RWPE1 (cell line): ENCODE data around the gene SPEF1.

Source experiments
- CTCF ChIA-PET: fragments of 350-600 bp; sonication (Branson Sonifier 250); formaldehyde crosslinking; extraction: SDS; loops from one replicate; lab custom pipeline; 2021; lab: Yijun Ruan, JAX
- POLR2A ChIA-PET: fragments of 400-600 bp; formaldehyde crosslinking; extraction: SDS; loops from one replicate; lab custom pipeline; 2020; ENCODE audit warnings: antibody characterized with exemption; ENCODE audit not compliant: low non-redundant PET; lab: Yijun Ruan, JAX
- DNase-seq: peaks from one replicate; pipeline ENCODE4 v3.0.0; 2012; ENCODE audit warnings: low spot score
- H3K27ac ChIP-seq: fragments of 450-650 bp; 2 replicates; pipeline ENCODE4 v1.5.1; 2017
- CTCF ChIP-seq: fragments of 450-650 bp; conservative IDR thresholded peaks from 2 replicates; pipeline ENCODE4 v1.5.1; 2017; ENCODE audit warnings: low read depth, mild to moderate bottlenecking

The SPEF1 gene

GRCh38 chr20:3740615-3741301 lies 40.5 kb downstream of the SPEF1 start:
- ChIA-PET CTCF (interaction anchor here (1.1 to 1.5 kb wide), 2 partner anchors 12 to 14 kb away, joined by 4 read pairs; no protein-coding TSS in a partner anchor), POLR2A (no interaction called here)
- no peak overlapping the region for H3K27ac ChIP-seq
- TF ChIP-seq CTCF = no peak
- no peak for DNase-seq

GRCh38 chr20:3739926-3740451 lies 41.3 kb downstream of the SPEF1 start:
- ChIA-PET POLR2A (no interaction called here), CTCF (interaction anchor here (0.6 to 1.5 kb wide), 3 partner anchors 13 to 64 kb away, joined by 3 to 4 read pairs (median 4); no protein-coding TSS in a partner anchor)
- DNase-seq = no peak
- H3K27ac ChIP-seq = no peak overlapping the region
- no peak for TF ChIP-seq CTCF

GRCh38 chr20:3739054-3739925 lies 42.0 kb downstream of the SPEF1 start:
- CTCF ChIA-PET = no interaction called here
- POLR2A ChIA-PET = no interaction called here
- no peak for TF ChIP-seq CTCF
- DNase-seq = no peak
- no peak overlapping the region for H3K27ac ChIP-seq

- no peak overlapping the region for H3K27ac ChIP-seq
- CTCF ChIA-PET = interaction anchor here (0.5 to 2.4 kb wide), 4 partner anchors 11 to 818 kb away, joined by 3 to 7 read pairs (median 4); partner anchors contain the start of gene ADISSP
- POLR2A ChIA-PET = no interaction called here
- no peak for TF ChIP-seq CTCF
- DNase-seq = no peak
These were observed 42.9 kb downstream of the SPEF1 start for GRCh38 chr20:3738111-3739053.

- ChIA-PET POLR2A (no interaction called here), CTCF (interaction anchor here (0.9 kb wide), 1 partner anchor 14 kb away, joined by 4 read pairs; no protein-coding TSS in a partner anchor)
- no peak overlapping the region for H3K27ac ChIP-seq
- TF ChIP-seq CTCF = no peak
- no peak for DNase-seq
These were observed 45.5 kb downstream of the SPEF1 start for GRCh38 chr20:3735768-3736167.
